ENCODE results near the gene GLOD5. TPM values are rescaled to one million over a fixed set of nuclear protein-coding genes. Genes with fewer than 3 reads are reported as not detected.

The GLOD5 gene
- total RNA-seq, 2 experiments from 2014 or later, result not detected

GRCh38 chrX:48802089-48802904 lies 40.8 kb downstream of the GLOD5 start:
- Histone ChIP-seq H3K9me3 (ENCODE audit: control insufficient read depth in 1 of 2, insufficient read depth in 1 of 2, low read length in 2 of 2) (no peaks in the 10 kb centered on the region), H3K4me3 (ENCODE audit: low read length) (peak overlapping the region; percentile 84), H3K4me1 (ENCODE audit: insufficient read depth, low read length) (peaks cover 17% of the 10 kb centered on the region), H3K27ac (ENCODE audit: low read depth in 1 of 2, low read length in 2 of 2) (peak overlapping the region; percentile 89 to 97), H3K27me3 (ENCODE audit: control insufficient read depth in 1 of 2, insufficient read depth in 2 of 2, low read length in 2 of 2) (no peaks in the 10 kb centered on the region), H3K36me3 (ENCODE audit: insufficient read depth, low read length) (peaks cover 17% of the 10 kb centered on the region)
- Mint-ChIP-seq H3K9me3 (no peaks in the 10 kb centered on the region), H3K4me3 (peak overlapping the region; percentile 93), H3K27ac (peak overlapping the region; percentile 99), H3K27me3 (no peaks in the 10 kb centered on the region), H3K36me3 (ENCODE audit: low read depth) (peaks cover 27% of the 10 kb centered on the region), H3K4me1 (ENCODE audit: low read depth) (peaks cover 18% of the 10 kb centered on the region)
- ChIA-PET POLR2A (interaction anchor here (0.6 to 2.3 kb wide), 26 partner anchors 32 to 1402 kb away, joined by 3 to 40 read pairs (median 7); partner anchors contain the start of genes CCNB3, OTUD5, PIM2 and PQBP1), CTCF (interaction anchor here (1.0 kb wide), 1 partner anchor 154 kb away, joined by 8 read pairs; no protein-coding TSS in a partner anchor)
- intact Hi-C loops (cut with DNase I, micrococcal nuclease), result loop anchor here (5.0 to 10.0 kb wide), 6 partner anchors 95 to 505 kb away; partner anchors contain the start of genes OTUD5 (in 2 of the 2), PQBP1 (in 1 of the 2), SUV39H1 (in 1 of the 2) and TIMM17B (in 1 of the 2)
- ATAC-seq (ENCODE audit: poor library complexity), result no peak
- DNase-seq, result peak in 11 of 14 experiments; percentile 19 to 75 (median 32)
- TF ChIP-seq, protein P1, sequence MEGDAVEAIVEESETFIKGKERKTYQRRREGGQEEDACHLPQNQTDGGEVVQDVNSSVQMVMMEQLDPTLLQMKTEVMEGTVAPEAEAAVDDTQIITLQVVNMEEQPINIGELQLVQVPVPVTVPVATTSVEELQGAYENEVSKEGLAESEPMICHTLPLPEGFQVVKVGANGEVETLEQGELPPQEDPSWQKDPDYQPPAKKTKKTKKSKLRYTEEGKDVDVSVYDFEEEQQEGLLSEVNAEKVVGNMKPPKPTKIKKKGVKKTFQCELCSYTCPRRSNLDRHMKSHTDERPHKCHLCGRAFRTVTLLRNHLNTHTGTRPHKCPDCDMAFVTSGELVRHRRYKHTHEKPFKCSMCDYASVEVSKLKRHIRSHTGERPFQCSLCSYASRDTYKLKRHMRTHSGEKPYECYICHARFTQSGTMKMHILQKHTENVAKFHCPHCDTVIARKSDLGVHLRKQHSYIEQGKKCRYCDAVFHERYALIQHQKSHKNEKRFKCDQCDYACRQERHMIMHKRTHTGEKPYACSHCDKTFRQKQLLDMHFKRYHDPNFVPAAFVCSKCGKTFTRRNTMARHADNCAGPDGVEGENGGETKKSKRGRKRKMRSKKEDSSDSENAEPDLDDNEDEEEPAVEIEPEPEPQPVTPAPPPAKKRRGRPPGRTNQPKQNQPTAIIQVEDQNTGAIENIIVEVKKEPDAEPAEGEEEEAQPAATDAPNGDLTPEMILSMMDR (IDR thresholded peaks at IDR 0.05), result no peak

GRCh38 chrX:48802905-48803200 lies 41.3 kb downstream of the GLOD5 start:
- DNase-seq, result peak in 1 of 14 experiments; percentile 16
- peaks cover 17% of the 10 kb centered on the region for H3K4me1 ChIP-seq (ENCODE audit: insufficient read depth, low read length)
- TF ChIP-seq, protein P1 (IDR thresholded peaks at IDR 0.05), result no peak
- Mint-ChIP-seq H3K4me1 (ENCODE audit: low read depth) (peaks cover 18% of the 10 kb centered on the region), H3K9me3 (no peaks in the 10 kb centered on the region), H3K4me3 (peak overlapping the region; percentile 93), H3K27ac (peak overlapping the region; percentile 27), H3K27me3 (no peaks in the 10 kb centered on the region), H3K36me3 (ENCODE audit: low read depth) (peaks cover 27% of the 10 kb centered on the region)
- peaks cover 17% of the 10 kb centered on the region for H3K36me3 ChIP-seq (ENCODE audit: insufficient read depth, low read length)
- peak overlapping the region; percentile 84 for H3K4me3 ChIP-seq (ENCODE audit: low read length)
- H3K27ac ChIP-seq (ENCODE audit: low read depth in 1 of 2, low read length in 2 of 2), result peak overlapping the region; percentile 89 to 97
- intact Hi-C loops (cut with DNase I, micrococcal nuclease), result loop anchor here (5.0 to 10.0 kb wide), 6 partner anchors 94 to 504 kb away; partner anchors contain the start of genes OTUD5 (in 2 of the 2), PQBP1 (in 1 of the 2), SUV39H1 (in 1 of the 2) and TIMM17B (in 1 of the 2)
- no peaks in the 10 kb centered on the region for H3K27me3 ChIP-seq (ENCODE audit: control insufficient read depth in 1 of 2, insufficient read depth in 2 of 2, low read length in 2 of 2)
- POLR2A ChIA-PET, result no interaction called here
- ATAC-seq (ENCODE audit: poor library complexity), result no peak
- CTCF ChIA-PET, result no interaction called here
- no peaks in the 10 kb centered on the region for H3K9me3 ChIP-seq (ENCODE audit: control insufficient read depth in 1 of 2, insufficient read depth in 1 of 2, low read length in 2 of 2)

GRCh38 chrX:48806081-48806480 lies 44.5 kb downstream of the GLOD5 start:
- no peaks in the 10 kb centered on the region for H3K9me3 ChIP-seq (ENCODE audit: control insufficient read depth in 1 of 2, insufficient read depth in 1 of 2, low read length in 2 of 2)
- peaks cover 17% of the 10 kb centered on the region for H3K36me3 ChIP-seq (ENCODE audit: insufficient read depth, low read length)
- Mint-ChIP-seq H3K4me1 (ENCODE audit: low read depth) (peaks cover 9% of the 10 kb centered on the region), H3K27ac (no peak overlapping the region), H3K4me3 (no peak overlapping the region), H3K36me3 (ENCODE audit: low read depth) (peaks cover 27% of the 10 kb centered on the region), H3K27me3 (no peaks in the 10 kb centered on the region), H3K9me3 (no peaks in the 10 kb centered on the region)
- ATAC-seq (ENCODE audit: poor library complexity) (no peak), DNase-seq (no peak)
- CTCF ChIA-PET, result interaction anchor here (1.3 kb wide), 1 partner anchor 86 kb away, joined by 3 read pairs; no protein-coding TSS in a partner anchor
- H3K27me3 ChIP-seq (ENCODE audit: control insufficient read depth in 1 of 2, insufficient read depth in 2 of 2, low read length in 2 of 2), result no peaks in the 10 kb centered on the region
- POLR2A ChIA-PET, result no interaction called here
- no peak overlapping the region for H3K4me3 ChIP-seq (ENCODE audit: low read length)
- TF ChIP-seq, protein P1 (IDR thresholded peaks at IDR 0.05), result no peak
- intact Hi-C loops (cut with DNase I, micrococcal nuclease), result loop anchor here (5.0 to 10.0 kb wide), 3 partner anchors 131 to 236 kb away; partner anchors contain the start of gene TFE3 (in 1 of the 2)
- peaks cover 9% of the 10 kb centered on the region for H3K4me1 ChIP-seq (ENCODE audit: insufficient read depth, low read length)
- H3K27ac ChIP-seq (ENCODE audit: low read depth in 1 of 2, low read length in 2 of 2), result no peak overlapping the region

All from CD4-positive, alpha-beta T cell (primary cell).